Skeletal muscle tissue (tissue), 4 donors: Measurements from ENCODE around the gene UBA1. TPM values are rescaled to one million over a fixed set of nuclear protein-coding genes. Genes with fewer than 3 reads are reported as not detected.

Experiments
- H3K27ac ChIP-seq: one replicate; pipeline ENCODE4 v1.7.0; 2013; ENCODE audit warnings: mild to moderate bottlenecking, low read depth, low read length, inconsistent platforms
- H3K27me3 ChIP-seq, 3 donors: one replicate each; pipeline ENCODE4 v1.7.0; 2013; ENCODE audit warnings: low read length in 3 of 3; ENCODE audit not compliant: control insufficient read depth in 3 of 3, insufficient read depth in 3 of 3
- H3K36me3 ChIP-seq, 3 donors: one replicate each; pipeline ENCODE4 v1.7.0; 2013; ENCODE audit warnings: low read length in 3 of 3; ENCODE audit not compliant: control insufficient read depth in 3 of 3, insufficient read depth in 3 of 3
- H3K4me1 ChIP-seq, 3 donors: one replicate each; pipeline ENCODE4 v1.7.0; 2013; ENCODE audit warnings: low read length in 3 of 3, mild to moderate bottlenecking in 3 of 3; ENCODE audit not compliant: control insufficient read depth in 3 of 3, insufficient read depth in 3 of 3
- H3K4me3 ChIP-seq, 3 donors: one replicate each; pipeline ENCODE4 v1.7.0; 2013; ENCODE audit warnings: low read length in 3 of 3
- H3K9ac ChIP-seq, 3 donors: one replicate each; pipeline ENCODE4 v1.7.0; 2013; ENCODE audit warnings: low read length in 3 of 3, mild to moderate bottlenecking in 3 of 3, moderate library complexity in 2 of 3, low read depth in 1 of 3
- H3K9me3 ChIP-seq, 3 donors: one replicate each; pipeline ENCODE4 v1.7.0; 2013; ENCODE audit warnings: low read length in 3 of 3; ENCODE audit not compliant: control insufficient read depth in 3 of 3
- total RNA-seq: library from RNA; depleted of rRNA; stranded (reverse); fragments of >200 nt; gene quantifications from one replicate; pipeline ENCODE4 v1.2.3, GENCODE V29; 2014
- donor health status: Osteomylitis.

UBA1 gene
- total RNA-seq, 1 donor from 2014 or later, result 57.4 TPM

GRCh38 chrX:47232803-47233332 lies 39.2 kb downstream of the UBA1 start, which contains the start of gene USP11:
Gene USP11, plus strand, starts transcription at chrX:47233009. Its CDS starts 35 bp downstream, at chrX:47233044.
- peaks cover 7 to 9% (median 8%) of the 10 kb centered on the region in 3 donors for H3K36me3 ChIP-seq
- H3K4me1 ChIP-seq, result peaks cover 0 to 8% (median 3%) of the 10 kb centered on the region in 3 donors
- H3K9me3 ChIP-seq, result no peaks in the 10 kb centered on the region
- peak within 1 kb of the TSS; percentile 94 for H3K27ac ChIP-seq
- no peaks in the 10 kb centered on the region for H3K27me3 ChIP-seq
- peak within 1 kb of the TSS; percentile 76 to 93 (median 86) for H3K9ac ChIP-seq
- peak within 1 kb of the TSS; percentile 60 to 80 (median 78) for H3K4me3 ChIP-seq

GRCh38 chrX:47233333-47234113 lies 39.9 kb downstream of the UBA1 start:
- no peaks in the 10 kb centered on the region for H3K9me3 ChIP-seq
- H3K27ac ChIP-seq, result peak overlapping the region; percentile 94
- peaks cover 5% of the 10 kb centered on the region in 3 donors for H3K36me3 ChIP-seq
- no peaks in the 10 kb centered on the region for H3K27me3 ChIP-seq
- H3K4me3 ChIP-seq, result peak overlapping the region; percentile 60 to 80 (median 78)
- peaks cover 0 to 8% (median 3%) of the 10 kb centered on the region in 3 donors for H3K4me1 ChIP-seq
- H3K9ac ChIP-seq, result peak overlapping the region; percentile 76 to 93 (median 86)

- Histone ChIP-seq H3K9ac (peak overlapping the region in 2 of 3 donors; percentile 76 to 93), H3K27me3 (no peaks in the 10 kb centered on the region), H3K27ac (peak overlapping the region; percentile 94), H3K9me3 (no peaks in the 10 kb centered on the region), H3K4me3 (peak overlapping the region in 1 of 3 donors; percentile 80), H3K36me3 (peaks cover 0 to 2% (median under 1%) of the 10 kb centered on the region in 3 donors), H3K4me1 (peaks cover 0 to 8% (median 3%) of the 10 kb centered on the region in 3 donors)
Measured at GRCh38 chrX:47234583-47234982, 41.0 kb downstream of the UBA1 start.

- Histone ChIP-seq H3K27ac (no peak overlapping the region), H3K36me3 (peaks cover 5 to 10% (median 7%) of the 10 kb centered on the region in 3 donors), H3K4me3 (no peak overlapping the region), H3K27me3 (no peaks in the 10 kb centered on the region), H3K9me3 (no peaks in the 10 kb centered on the region), H3K9ac (no peak overlapping the region), H3K4me1 (peaks cover 0 to 8% (median 3%) of the 10 kb centered on the region in 3 donors)
Measured at GRCh38 chrX:47235691-47236103, 42.1 kb downstream of the UBA1 start.

GRCh38 chrX:47239199-47239598 lies 45.6 kb downstream of the UBA1 start:
- Histone ChIP-seq H3K4me3 (no peak overlapping the region), H3K27ac (no peak overlapping the region), H3K9ac (no peak overlapping the region), H3K36me3 (peaks cover 28 to 34% (median 29%) of the 10 kb centered on the region in 3 donors), H3K27me3 (no peaks in the 10 kb centered on the region), H3K9me3 (no peaks in the 10 kb centered on the region), H3K4me1 (no peaks in the 10 kb centered on the region)

- no peak overlapping the region for H3K9ac ChIP-seq
- peaks cover 35 to 42% (median 36%) of the 10 kb centered on the region in 3 donors for H3K36me3 ChIP-seq
- H3K27ac ChIP-seq, result no peak overlapping the region
- no peak overlapping the region for H3K4me3 ChIP-seq
- no peaks in the 10 kb centered on the region for H3K9me3 ChIP-seq
- H3K4me1 ChIP-seq, result no peaks in the 10 kb centered on the region
- H3K27me3 ChIP-seq, result peaks cover 0 to 5% (median 0%) of the 10 kb centered on the region in 3 donors
Measured at GRCh38 chrX:47239898-47240545, 46.4 kb downstream of the UBA1 start.

GRCh38 chrX:47240619-47241018 lies 47.0 kb downstream of the UBA1 start:
- no peaks in the 10 kb centered on the region for H3K4me1 ChIP-seq
- H3K36me3 ChIP-seq, result peaks cover 36 to 42% (median 38%) of the 10 kb centered on the region in 3 donors
- H3K27me3 ChIP-seq, result peaks cover 0 to 7% (median 0%) of the 10 kb centered on the region in 3 donors
- no peak overlapping the region for H3K9ac ChIP-seq
- H3K9me3 ChIP-seq, result no peaks in the 10 kb centered on the region
- no peak overlapping the region for H3K4me3 ChIP-seq
- H3K27ac ChIP-seq, result no peak overlapping the region

- peaks cover 0 to 7% (median 0%) of the 10 kb centered on the region in 3 donors for H3K27me3 ChIP-seq
- H3K9me3 ChIP-seq, result no peaks in the 10 kb centered on the region
- H3K36me3 ChIP-seq, result peaks cover 42 to 47% (median 42%) of the 10 kb centered on the region in 3 donors
- no peak overlapping the region for H3K4me3 ChIP-seq
- no peak overlapping the region for H3K9ac ChIP-seq
- no peak overlapping the region for H3K27ac ChIP-seq
- no peaks in the 10 kb centered on the region for H3K4me1 ChIP-seq
Measured at GRCh38 chrX:47241201-47242011, 47.8 kb downstream of the UBA1 start.

GRCh38 chrX:47242321-47242720 lies 48.7 kb downstream of the UBA1 start:
- peaks cover 0 to 7% (median 0%) of the 10 kb centered on the region in 3 donors for H3K27me3 ChIP-seq
- no peaks in the 10 kb centered on the region for H3K9me3 ChIP-seq
- H3K9ac ChIP-seq, result no peak overlapping the region
- H3K27ac ChIP-seq, result no peak overlapping the region
- no peak overlapping the region for H3K4me3 ChIP-seq
- peaks cover 42 to 50% (median 42%) of the 10 kb centered on the region in 3 donors for H3K36me3 ChIP-seq
- no peaks in the 10 kb centered on the region for H3K4me1 ChIP-seq
